Astrocyte (in vitro differentiated cells and primary cell): Measurements from ENCODE around the gene DLX6. TPM values are rescaled to one million over a fixed set of nuclear protein-coding genes. Genes with fewer than 3 reads are reported as not detected.

ENCODE experiments used
- DNase-seq: peaks from one replicate; pipeline ENCODE4 v3.0.0-alpha.2; 2010; ENCODE audit warnings: low read depth
- FAIRE-seq: peaks from 2 replicates; lab custom pipeline; 2011; peaks lifted over from hg19 to GRCh38; lab: Jason Lieb, UNC
- H2AFZ ChIP-seq: 2 replicates; pipeline ENCODE4 v1.6.0; 2012; ENCODE audit warnings: low read depth, low read length, inconsistent platforms
- H3K27ac ChIP-seq: 2 replicates; pipeline ENCODE4 v1.5.1; 2011; ENCODE audit warnings: low read depth, low read length, inconsistent platforms
- H3K27me3 ChIP-seq: 2 replicates; pipeline ENCODE4 v1.6.0; 2011; ENCODE audit warnings: low read length, inconsistent platforms; ENCODE audit not compliant: insufficient read depth
- H3K36me3 ChIP-seq: 2 replicates; pipeline ENCODE4 v1.5.1; 2011; ENCODE audit warnings: low read length, inconsistent platforms; ENCODE audit not compliant: insufficient read depth
- H3K4me1 ChIP-seq: 2 replicates; pipeline ENCODE4 v1.5.1; 2011; ENCODE audit warnings: low read length, inconsistent platforms; ENCODE audit not compliant: insufficient read depth
- H3K4me2 ChIP-seq: 2 replicates; pipeline ENCODE4 v1.6.0; 2012; ENCODE audit warnings: low read length, inconsistent platforms
- H3K4me3 ChIP-seq: 2 replicates; pipeline ENCODE4 v1.5.1; 2011; ENCODE audit warnings: low read depth, mild to moderate bottlenecking, low read length, inconsistent platforms; ENCODE audit not compliant: insufficient read depth
- H3K79me2 ChIP-seq: 2 replicates; pipeline ENCODE4 v1.6.0; 2012; ENCODE audit warnings: mild to moderate bottlenecking, low read length, inconsistent platforms; ENCODE audit not compliant: insufficient read depth
- H3K9ac ChIP-seq: 2 replicates; pipeline ENCODE4 v1.6.0; 2012; ENCODE audit warnings: mild to moderate bottlenecking, low read length, inconsistent platforms
- H3K9me3 ChIP-seq: 2 replicates; pipeline ENCODE4 v1.5.1; 2012; ENCODE audit warnings: low read depth, mild to moderate bottlenecking, low read length, inconsistent platforms; ENCODE audit not compliant: insufficient read depth
- H4K20me1 ChIP-seq: 2 replicates; pipeline ENCODE4 v1.6.0; 2012; ENCODE audit warnings: low read length, inconsistent platforms; ENCODE audit not compliant: insufficient read depth
- H3K27ac Mint-ChIP-seq: one replicate; pipeline ENCODE4 v1.8.0; 2021; ENCODE audit warnings: mild to moderate bottlenecking, mixed read lengths; ENCODE audit not compliant: unreplicated experiment
- H3K27me3 Mint-ChIP-seq: one replicate; pipeline ENCODE4 v1.8.0; 2021; ENCODE audit warnings: low read depth, mixed read lengths; ENCODE audit not compliant: unreplicated experiment
- H3K36me3 Mint-ChIP-seq: one replicate; pipeline ENCODE4 v1.8.0; 2021; ENCODE audit warnings: low read depth, mixed read lengths; ENCODE audit not compliant: unreplicated experiment
- H3K4me1 Mint-ChIP-seq: one replicate; pipeline ENCODE4 v1.8.0; 2021; ENCODE audit warnings: low read depth, mixed read lengths; ENCODE audit not compliant: unreplicated experiment
- H3K4me3 Mint-ChIP-seq: one replicate; pipeline ENCODE4 v1.8.0; 2021; ENCODE audit warnings: mild to moderate bottlenecking, moderate library complexity, mixed read lengths; ENCODE audit not compliant: unreplicated experiment
- H3K9me3 Mint-ChIP-seq: one replicate; pipeline ENCODE4 v1.8.0; 2021; ENCODE audit warnings: mild to moderate bottlenecking, mixed read lengths; ENCODE audit not compliant: unreplicated experiment
- EZH2 ChIP-seq: IDR thresholded peaks from 2 replicates; pipeline ENCODE4 v1.6.1; 2012; ENCODE audit warnings: mild to moderate bottlenecking, low read length, inconsistent platforms; ENCODE audit not compliant: insufficient read depth
- total RNA-seq: library from RNA; stranded (reverse); gene quantifications from 2 replicates; pipeline ENCODE4 v1.2.1, GENCODE V29; 2021
- TF ChIP-seq, protein P1 (sequence below): IDR thresholded peaks from 2 replicates; pipeline ENCODE4 v1.5.1; 2011; ENCODE audit warnings: low read depth, mild to moderate bottlenecking, inconsistent platforms, low read length, moderate library complexity; ENCODE audit not compliant: insufficient read depth

The DLX6 gene
- total RNA-seq, 1 donor from 2014 or later: 0.25 TPM

DNA sequence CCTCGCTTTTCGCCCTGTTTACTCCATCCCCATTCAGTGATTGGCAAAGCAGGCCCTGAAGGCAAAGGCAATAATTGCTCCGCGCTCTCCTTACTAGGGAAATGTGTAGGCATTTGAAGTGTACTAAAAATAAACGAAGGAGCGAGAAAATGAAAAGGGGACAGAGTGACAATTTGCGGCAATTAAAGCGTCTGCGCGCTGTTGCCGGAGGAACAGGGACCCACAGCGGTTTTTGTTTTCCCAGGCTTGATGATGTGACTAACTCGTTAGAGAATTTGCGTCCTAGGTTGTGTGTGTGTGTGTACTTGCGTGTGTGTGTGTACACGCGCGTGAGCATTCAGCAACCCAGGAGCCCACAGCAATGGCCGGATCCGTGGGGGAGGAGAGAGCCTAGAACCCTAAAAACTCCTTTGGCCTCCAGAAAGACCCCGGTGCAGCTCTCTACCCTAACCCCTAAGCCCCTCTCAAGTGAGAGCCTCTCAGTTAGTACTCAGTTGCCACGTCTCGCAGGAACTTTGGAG, 7.8 kb upstream of the DLX6 start:
- Mint-ChIP-seq H3K27me3 (peaks cover 96% of the 10 kb centered on the region), H3K4me3 (no peak overlapping the region), H3K4me1 (peaks cover 1% of the 10 kb centered on the region), H3K27ac (no peak overlapping the region), H3K36me3 (peaks cover 7% of the 10 kb centered on the region), H3K9me3 (peaks cover 37% of the 10 kb centered on the region)
- Histone ChIP-seq H3K79me2 (no peaks in the 10 kb centered on the region), H3K27me3 (peaks cover 94% of the 10 kb centered on the region), H3K27ac (no peak overlapping the region), H2AFZ (no peak overlapping the region), H3K9me3 (peaks cover 9% of the 10 kb centered on the region), H3K4me3 (no peak overlapping the region), H4K20me1 (no peaks in the 10 kb centered on the region), H3K4me1 (no peaks in the 10 kb centered on the region), H3K36me3 (no peaks in the 10 kb centered on the region), H3K4me2 (no peak overlapping the region), H3K9ac (no peak overlapping the region)
- TF ChIP-seq, protein P1, sequence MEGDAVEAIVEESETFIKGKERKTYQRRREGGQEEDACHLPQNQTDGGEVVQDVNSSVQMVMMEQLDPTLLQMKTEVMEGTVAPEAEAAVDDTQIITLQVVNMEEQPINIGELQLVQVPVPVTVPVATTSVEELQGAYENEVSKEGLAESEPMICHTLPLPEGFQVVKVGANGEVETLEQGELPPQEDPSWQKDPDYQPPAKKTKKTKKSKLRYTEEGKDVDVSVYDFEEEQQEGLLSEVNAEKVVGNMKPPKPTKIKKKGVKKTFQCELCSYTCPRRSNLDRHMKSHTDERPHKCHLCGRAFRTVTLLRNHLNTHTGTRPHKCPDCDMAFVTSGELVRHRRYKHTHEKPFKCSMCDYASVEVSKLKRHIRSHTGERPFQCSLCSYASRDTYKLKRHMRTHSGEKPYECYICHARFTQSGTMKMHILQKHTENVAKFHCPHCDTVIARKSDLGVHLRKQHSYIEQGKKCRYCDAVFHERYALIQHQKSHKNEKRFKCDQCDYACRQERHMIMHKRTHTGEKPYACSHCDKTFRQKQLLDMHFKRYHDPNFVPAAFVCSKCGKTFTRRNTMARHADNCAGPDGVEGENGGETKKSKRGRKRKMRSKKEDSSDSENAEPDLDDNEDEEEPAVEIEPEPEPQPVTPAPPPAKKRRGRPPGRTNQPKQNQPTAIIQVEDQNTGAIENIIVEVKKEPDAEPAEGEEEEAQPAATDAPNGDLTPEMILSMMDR: no peak
- TF ChIP-seq EZH2: no peak
- DNase-seq (no peak), FAIRE-seq (no peak)

DNA sequence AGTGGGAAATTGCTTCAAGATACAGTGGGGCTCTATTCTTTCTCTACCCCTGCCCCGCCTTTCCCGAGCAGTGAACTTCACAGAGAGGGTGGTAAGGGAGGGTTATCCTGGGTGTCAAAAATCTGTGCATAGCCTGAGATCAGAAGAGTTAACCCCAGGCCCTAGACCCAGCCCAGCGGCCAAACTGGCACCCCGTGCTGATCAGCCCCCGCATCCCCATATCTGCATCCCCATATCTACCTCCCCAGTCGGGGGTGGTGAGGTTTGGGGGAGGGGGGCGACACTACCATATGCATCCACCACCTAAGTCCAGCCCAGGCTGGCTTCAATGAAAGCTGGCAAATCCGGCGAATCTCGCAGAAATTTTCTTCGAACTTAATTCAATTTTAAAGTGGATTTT, 7.0 kb upstream of the DLX6 start:
- H4K20me1 ChIP-seq: no peaks in the 10 kb centered on the region
- TF ChIP-seq EZH2: peak; percentile 60
- TF ChIP-seq, protein P1: no peak
- H3K36me3 ChIP-seq: no peaks in the 10 kb centered on the region
- Mint-ChIP-seq H3K4me1 (peaks cover 1% of the 10 kb centered on the region), H3K9me3 (peaks cover 35% of the 10 kb centered on the region), H3K27me3 (peaks cover 96% of the 10 kb centered on the region), H3K36me3 (peaks cover 8% of the 10 kb centered on the region), H3K27ac (no peak overlapping the region), H3K4me3 (no peak overlapping the region)
- H3K4me2 ChIP-seq: no peak overlapping the region
- no peak overlapping the region for H2AFZ ChIP-seq
- no peak for DNase-seq
- no peak for FAIRE-seq
- H3K4me1 ChIP-seq: no peaks in the 10 kb centered on the region
- H3K4me3 ChIP-seq: no peak overlapping the region
- H3K27ac ChIP-seq: no peak overlapping the region
- H3K27me3 ChIP-seq: peaks cover 94% of the 10 kb centered on the region
- peaks cover 10% of the 10 kb centered on the region for H3K9me3 ChIP-seq
- H3K9ac ChIP-seq: no peak overlapping the region
- no peaks in the 10 kb centered on the region for H3K79me2 ChIP-seq

DNA sequence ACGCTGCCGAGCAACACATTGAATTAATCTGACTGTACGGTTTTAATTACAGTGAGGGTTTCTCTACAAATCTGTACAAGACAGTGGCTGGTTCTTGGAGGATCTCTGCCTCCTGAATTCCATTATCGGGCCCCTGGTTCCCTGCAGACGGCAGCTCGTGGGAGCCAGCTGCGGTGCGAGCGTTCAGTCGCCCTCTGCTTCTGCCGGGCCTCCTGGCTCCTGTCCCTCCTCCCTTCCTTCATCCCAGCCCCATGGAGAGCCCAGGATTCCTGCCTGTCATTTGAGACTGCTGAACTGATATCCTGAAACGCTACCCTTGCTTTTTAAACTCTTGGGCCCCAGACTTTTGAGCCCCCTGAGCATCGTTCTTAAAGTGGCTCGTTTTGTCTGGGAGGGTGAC, 6.6 kb upstream of the DLX6 start:
- no peak overlapping the region for H3K4me2 ChIP-seq
- H3K4me1 Mint-ChIP-seq: peaks cover 1% of the 10 kb centered on the region

More for the DNA sequence above, 6.6 kb upstream of the DLX6 start:
- FAIRE-seq (no peak), DNase-seq (no peak)
- H3K79me2 ChIP-seq: no peaks in the 10 kb centered on the region
- Mint-ChIP-seq H3K9me3 (peaks cover 32% of the 10 kb centered on the region), H3K4me3 (no peak overlapping the region), H3K36me3 (peaks cover 8% of the 10 kb centered on the region), H3K27ac (no peak overlapping the region), H3K27me3 (peaks cover 96% of the 10 kb centered on the region)
- H3K4me3 ChIP-seq: no peak overlapping the region
- no peak overlapping the region for H2AFZ ChIP-seq
- no peaks in the 10 kb centered on the region for H3K36me3 ChIP-seq
- no peaks in the 10 kb centered on the region for H3K4me1 ChIP-seq
- TF ChIP-seq, protein P1: no peak
- TF ChIP-seq EZH2: no peak
- no peak overlapping the region for H3K9ac ChIP-seq
- no peaks in the 10 kb centered on the region for H4K20me1 ChIP-seq
- no peak overlapping the region for H3K27ac ChIP-seq
- peaks cover 10% of the 10 kb centered on the region for H3K9me3 ChIP-seq
- peaks cover 94% of the 10 kb centered on the region for H3K27me3 ChIP-seq
